Hematopoietic multipotent progenitor cell treated with erythropoietin and hydrocortisone succinate and interleukin-3 and kit ligand, for 17 days (in vitro differentiated cells): Measurements from ENCODE around the gene ETNPPL.

Experiments used
- DNase-seq: peaks from one replicate; pipeline ENCODE4 v3.0.0-alpha.2; 2015; ENCODE audit warnings: low spot score

The ETNPPL gene

GRCh38 chr4:108696160-108696559 lies 66.7 kb downstream of the ETNPPL start:
- no peak for DNase-seq

- no peak for DNase-seq
Observed at GRCh38 chr4:108695062-108695461, 67.8 kb downstream of the ETNPPL start.

- no peak for DNase-seq
Observed at GRCh38 chr4:108694423-108694822, 68.4 kb downstream of the ETNPPL start.

- no peak for DNase-seq
Observed at GRCh38 chr4:108693819-108694218, 69.0 kb downstream of the ETNPPL start.

- DNase-seq = no peak
Observed at GRCh38 chr4:108693211-108693610, 69.6 kb downstream of the ETNPPL start.
